ENCODE data around the gene RANBP6.

Gene RANBP6

DNA sequence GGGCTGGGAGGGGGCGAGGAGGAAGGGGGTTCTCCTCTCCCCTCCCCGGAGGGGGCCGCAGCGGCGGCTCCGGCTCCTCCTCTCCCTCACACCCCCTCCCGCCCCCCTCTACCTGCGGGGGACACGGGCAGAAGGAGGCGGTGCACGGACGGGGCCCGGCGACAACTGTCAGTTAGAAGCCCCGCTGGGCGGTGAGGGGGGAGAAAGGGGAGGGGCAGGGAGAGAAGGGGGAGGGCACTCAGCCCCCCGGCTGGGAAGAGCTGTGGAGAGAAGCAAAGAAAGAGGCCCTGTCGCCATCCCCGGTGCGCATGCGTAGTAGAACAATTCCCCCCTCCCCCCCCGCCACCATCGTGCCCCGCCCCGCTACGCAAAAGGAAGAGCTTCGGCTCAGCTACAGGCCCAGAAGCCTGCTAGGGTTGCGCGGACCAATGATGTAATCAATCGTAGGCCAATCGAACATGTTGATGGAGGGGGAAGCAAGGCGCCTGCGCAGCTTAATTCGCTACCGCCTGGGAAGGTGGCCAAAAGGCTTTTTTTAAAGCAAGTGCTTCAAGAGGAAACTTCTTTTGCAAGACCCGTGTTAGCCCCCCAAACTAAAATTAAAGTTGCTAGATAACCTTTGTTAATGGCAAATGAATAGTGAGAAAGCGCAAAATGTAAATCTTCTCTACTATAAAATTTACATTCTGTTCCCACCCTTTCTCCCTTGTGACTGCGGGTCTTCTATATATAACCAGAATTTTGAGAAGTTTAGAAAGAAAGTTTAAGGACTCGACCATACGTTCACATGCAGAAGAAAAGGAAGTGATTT, 7.0 kb downstream of the RANBP6 start:
- DNase-seq (ENCODE audit: low spot score): peak; percentile 92
- in situ Hi-C loops (cut with MboI; ENCODE audit: low sequenced_read_pairs, unreplicated experiment): no loop called here
- TF ChIP-seq, protein P1, sequence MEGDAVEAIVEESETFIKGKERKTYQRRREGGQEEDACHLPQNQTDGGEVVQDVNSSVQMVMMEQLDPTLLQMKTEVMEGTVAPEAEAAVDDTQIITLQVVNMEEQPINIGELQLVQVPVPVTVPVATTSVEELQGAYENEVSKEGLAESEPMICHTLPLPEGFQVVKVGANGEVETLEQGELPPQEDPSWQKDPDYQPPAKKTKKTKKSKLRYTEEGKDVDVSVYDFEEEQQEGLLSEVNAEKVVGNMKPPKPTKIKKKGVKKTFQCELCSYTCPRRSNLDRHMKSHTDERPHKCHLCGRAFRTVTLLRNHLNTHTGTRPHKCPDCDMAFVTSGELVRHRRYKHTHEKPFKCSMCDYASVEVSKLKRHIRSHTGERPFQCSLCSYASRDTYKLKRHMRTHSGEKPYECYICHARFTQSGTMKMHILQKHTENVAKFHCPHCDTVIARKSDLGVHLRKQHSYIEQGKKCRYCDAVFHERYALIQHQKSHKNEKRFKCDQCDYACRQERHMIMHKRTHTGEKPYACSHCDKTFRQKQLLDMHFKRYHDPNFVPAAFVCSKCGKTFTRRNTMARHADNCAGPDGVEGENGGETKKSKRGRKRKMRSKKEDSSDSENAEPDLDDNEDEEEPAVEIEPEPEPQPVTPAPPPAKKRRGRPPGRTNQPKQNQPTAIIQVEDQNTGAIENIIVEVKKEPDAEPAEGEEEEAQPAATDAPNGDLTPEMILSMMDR (IDR thresholded peaks at IDR 0.05; ENCODE audit: borderline replicate concordance, control extremely low read depth, extremely low read depth, insufficient read depth, missing control alignments): no peak

DNA sequence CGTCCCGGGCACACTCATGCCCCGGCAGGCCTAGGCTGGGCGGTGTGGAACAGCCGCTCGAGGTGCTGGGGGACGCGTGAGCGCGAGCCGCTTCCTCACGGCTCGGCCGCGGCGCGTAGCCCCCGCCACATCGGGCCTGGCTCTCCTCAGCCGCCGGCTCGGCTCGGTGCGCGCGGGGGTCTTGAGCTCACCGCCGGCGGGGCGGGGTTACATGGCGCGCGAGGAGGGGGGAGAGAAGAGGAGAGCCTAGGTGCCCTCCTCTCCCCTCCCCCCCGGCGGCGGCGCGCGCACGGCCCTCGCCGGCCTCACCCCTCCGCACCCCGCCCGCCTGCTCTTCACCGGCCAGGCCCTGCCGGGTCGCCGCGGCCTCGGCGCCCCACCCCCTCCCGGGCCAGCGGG, 7.7 kb downstream of the RANBP6 start:
- TF ChIP-seq, protein P1 (IDR thresholded peaks at IDR 0.05; ENCODE audit: borderline replicate concordance, control extremely low read depth, extremely low read depth, insufficient read depth, missing control alignments): no peak
- in situ Hi-C loops (cut with MboI; ENCODE audit: low sequenced_read_pairs, unreplicated experiment): no loop called here
- DNase-seq (ENCODE audit: low spot score): peak; percentile 79

DNA sequence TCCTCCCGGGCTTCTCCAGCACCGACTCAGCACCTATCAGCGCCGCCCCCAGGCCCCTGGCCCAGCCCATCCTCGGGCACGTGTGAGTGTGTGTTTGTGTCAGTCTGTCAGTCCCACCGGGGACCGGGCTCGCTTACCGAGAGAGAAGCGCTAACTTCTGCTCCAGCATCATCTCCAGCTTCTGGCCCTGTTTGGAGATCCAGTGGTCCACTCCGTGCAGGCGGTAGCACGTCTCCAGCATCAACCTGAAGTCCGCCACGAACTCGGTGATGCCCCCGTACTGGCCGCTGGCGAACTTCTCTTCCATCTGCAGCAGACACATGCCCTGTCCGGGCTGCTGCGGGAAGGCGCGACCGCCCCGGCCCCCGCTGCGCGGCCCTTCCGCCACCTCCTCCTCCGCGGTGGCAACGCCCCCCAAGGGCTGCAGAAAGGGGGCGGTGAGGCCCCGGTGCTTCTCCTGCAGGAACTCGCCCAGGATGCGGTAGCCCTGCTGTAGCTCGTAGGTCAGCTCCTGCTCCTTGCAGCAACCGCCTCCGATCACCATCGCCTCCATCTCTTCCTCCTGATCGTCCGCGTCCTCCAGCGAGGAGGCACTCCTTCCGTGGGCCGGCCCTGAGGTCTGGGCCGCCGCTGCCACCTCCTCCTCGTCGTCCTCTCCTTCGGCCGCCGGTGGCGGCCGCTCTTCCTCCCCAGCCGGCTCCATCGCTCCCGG, 8.2 kb downstream of the RANBP6 start:
- peak; percentile 85 for DNase-seq (ENCODE audit: low spot score)
- TF ChIP-seq, protein P1 (IDR thresholded peaks at IDR 0.05; ENCODE audit: borderline replicate concordance, control extremely low read depth, extremely low read depth, insufficient read depth, missing control alignments): no peak
- in situ Hi-C loops (cut with MboI; ENCODE audit: low sequenced_read_pairs, unreplicated experiment): no loop called here

DNA sequence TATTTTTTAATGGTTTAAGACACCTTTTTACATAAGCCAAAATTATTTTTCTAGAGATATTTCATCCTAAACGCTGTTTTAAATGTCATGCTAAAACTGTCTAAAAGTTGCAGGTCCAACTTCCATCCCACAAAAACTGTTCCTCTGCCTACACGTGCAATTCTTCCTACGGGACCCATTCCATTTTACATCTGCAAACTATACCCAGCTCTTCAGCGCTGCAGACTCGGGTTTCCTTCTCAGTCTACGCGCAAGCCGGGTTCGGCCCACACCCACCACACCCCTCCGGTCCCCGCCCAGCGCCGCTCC, 8.7 kb downstream of the RANBP6 start:
- no peak for DNase-seq (ENCODE audit: low spot score)
- TF ChIP-seq, protein P1 (IDR thresholded peaks at IDR 0.05; ENCODE audit: borderline replicate concordance, control extremely low read depth, extremely low read depth, insufficient read depth, missing control alignments): no peak
- in situ Hi-C loops (cut with MboI; ENCODE audit: low sequenced_read_pairs, unreplicated experiment): no loop called here

DNA sequence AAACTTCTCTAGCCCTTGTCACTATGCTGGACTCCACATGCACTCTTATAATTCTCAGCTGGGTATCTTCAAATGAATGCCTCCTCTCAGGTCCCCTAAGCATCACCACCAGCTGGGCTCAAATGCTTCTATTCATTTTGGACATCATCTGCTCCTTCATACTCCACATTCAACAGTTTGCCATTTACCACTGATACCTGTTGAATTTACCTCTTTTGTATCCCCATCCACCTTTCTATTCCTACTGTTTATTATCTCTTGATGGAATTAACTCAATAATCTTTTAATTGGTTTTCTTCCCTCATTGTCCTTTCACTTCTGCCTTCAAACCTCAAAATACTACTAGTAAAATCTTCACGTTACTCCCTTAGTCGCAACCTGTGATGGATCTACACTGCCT, 14.5 kb downstream of the RANBP6 start:
- TF ChIP-seq, protein P1 (IDR thresholded peaks at IDR 0.05; ENCODE audit: borderline replicate concordance, control extremely low read depth, extremely low read depth, insufficient read depth, missing control alignments): no peak
- in situ Hi-C loops (cut with MboI; ENCODE audit: low sequenced_read_pairs, unreplicated experiment): no loop called here
- no peak for DNase-seq (ENCODE audit: low spot score)

DNA sequence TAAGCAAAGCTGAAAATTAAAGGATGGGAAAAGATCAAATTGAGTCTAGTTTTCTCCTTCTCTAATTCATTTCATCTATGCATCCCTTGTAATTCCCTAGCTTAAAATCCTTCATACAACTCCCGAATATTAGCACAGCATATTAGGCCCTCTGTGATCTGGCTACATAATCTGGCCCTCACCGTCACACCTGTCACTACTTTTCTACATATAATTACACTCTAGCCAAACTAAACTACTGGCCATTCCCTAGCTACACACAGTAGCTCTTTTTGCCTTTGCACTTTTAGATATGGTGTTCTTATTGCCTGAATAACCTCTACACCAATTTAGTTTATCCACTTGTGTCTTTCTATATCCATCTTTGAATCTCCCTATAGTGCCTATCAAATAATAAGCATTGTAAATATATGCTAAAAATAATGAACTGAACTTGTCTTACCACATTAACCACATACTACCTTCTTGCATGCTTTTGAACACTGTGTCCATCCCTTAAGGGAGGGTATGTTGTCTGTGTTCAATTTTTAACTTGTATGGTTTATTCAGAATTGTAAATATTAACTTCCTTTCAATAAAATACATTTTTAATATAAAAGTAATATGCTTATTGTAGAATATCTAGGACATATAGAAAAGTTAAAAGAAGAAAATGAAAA, 15.9 kb downstream of the RANBP6 start:
- in situ Hi-C loops (cut with MboI; ENCODE audit: low sequenced_read_pairs, unreplicated experiment): no loop called here
- TF ChIP-seq, protein P1 (IDR thresholded peaks at IDR 0.05; ENCODE audit: borderline replicate concordance, control extremely low read depth, extremely low read depth, insufficient read depth, missing control alignments): no peak
- no peak for DNase-seq (ENCODE audit: low spot score)
